ENCODE measurements around the gene FAR2.

DNA sequence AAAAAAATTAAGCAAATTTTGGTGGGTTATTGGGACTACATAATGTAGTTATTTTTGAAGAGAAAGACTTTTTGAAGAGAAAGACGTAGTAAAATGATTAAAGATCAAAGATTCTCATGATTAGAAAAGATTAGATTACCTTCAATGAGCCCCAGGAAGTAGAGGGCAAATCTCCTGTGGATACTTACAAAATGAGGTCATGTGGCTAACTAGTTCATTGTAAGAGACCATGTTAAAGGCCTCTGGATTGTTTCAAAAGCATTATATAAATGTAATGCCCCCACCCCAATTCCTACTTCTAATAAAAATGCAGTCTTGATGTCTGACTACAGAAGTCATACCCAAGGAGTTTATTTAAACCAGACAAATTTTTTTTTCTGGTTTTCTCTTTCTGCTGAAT lies 138.5 kb downstream of the FAR2 start:
- TF ChIP-seq, protein P1, sequence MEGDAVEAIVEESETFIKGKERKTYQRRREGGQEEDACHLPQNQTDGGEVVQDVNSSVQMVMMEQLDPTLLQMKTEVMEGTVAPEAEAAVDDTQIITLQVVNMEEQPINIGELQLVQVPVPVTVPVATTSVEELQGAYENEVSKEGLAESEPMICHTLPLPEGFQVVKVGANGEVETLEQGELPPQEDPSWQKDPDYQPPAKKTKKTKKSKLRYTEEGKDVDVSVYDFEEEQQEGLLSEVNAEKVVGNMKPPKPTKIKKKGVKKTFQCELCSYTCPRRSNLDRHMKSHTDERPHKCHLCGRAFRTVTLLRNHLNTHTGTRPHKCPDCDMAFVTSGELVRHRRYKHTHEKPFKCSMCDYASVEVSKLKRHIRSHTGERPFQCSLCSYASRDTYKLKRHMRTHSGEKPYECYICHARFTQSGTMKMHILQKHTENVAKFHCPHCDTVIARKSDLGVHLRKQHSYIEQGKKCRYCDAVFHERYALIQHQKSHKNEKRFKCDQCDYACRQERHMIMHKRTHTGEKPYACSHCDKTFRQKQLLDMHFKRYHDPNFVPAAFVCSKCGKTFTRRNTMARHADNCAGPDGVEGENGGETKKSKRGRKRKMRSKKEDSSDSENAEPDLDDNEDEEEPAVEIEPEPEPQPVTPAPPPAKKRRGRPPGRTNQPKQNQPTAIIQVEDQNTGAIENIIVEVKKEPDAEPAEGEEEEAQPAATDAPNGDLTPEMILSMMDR (IDR thresholded peaks at IDR 0.05) = no peak
- TF ChIP-seq POLR2A (IDR thresholded peaks at IDR 0.05) = no peak
